Stimulated activated CD8-positive, alpha-beta memory T cell treated with anti-CD3 and anti-CD28 coated beads, Interleukin-12 subunit alpha, Interleukin-12 subunit beta, amount 100 ng/mL, for 1 hour (primary cell): ENCODE measurements around the gene COL23A1.
"Not testable (repeated sequence)": the region's sequence is repeated elsewhere in the genome, so short reads cannot be mapped to it uniquely, and the experiment has no call there.

Experiments
- DNase-seq: peaks from one replicate; pipeline ENCODE4 v3.0.0-alpha.2; 2020; ENCODE audit warnings: low read depth

COL23A1 gene

GRCh38 chr5:178319541-178320041 is 270.6 kb downstream of the COL23A1 start:
- no peak for DNase-seq

DNA sequence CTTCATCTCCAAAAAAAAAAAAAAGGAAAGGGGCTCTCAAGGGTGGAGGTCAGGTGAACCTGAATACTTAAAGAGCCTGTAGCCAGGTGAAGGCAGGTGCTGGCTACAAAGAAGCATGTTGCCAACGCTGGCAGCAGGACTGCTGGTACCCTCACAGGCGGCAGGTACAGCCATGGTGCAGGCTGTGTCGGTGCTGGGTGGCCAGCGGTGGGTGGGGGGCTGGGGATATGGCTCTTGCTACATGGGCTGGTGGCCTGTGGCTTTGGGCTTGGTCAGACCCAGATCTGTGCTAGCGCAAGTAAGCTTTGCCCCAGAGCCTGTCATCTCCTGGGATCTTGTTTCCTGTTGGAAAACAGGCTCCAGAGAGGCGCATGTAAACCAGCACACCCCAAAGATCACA is 271.3 kb downstream of the COL23A1 start:
- no peak for DNase-seq

- DNase-seq: no peak
Observed at GRCh38 chr5:178318382-178318781, 271.8 kb downstream of the COL23A1 start.

GRCh38 chr5:178317727-178318126 is 272.5 kb downstream of the COL23A1 start:
- not testable (repeated sequence) for DNase-seq

- DNase-seq: no peak
Observed at GRCh38 chr5:178314961-178315820, 275.0 kb downstream of the COL23A1 start.

GRCh38 chr5:178314061-178314660 is 276.0 kb downstream of the COL23A1 start:
- DNase-seq: no peak

GRCh38 chr5:178313316-178313715 is 276.9 kb downstream of the COL23A1 start:
- DNase-seq: no peak

DNA sequence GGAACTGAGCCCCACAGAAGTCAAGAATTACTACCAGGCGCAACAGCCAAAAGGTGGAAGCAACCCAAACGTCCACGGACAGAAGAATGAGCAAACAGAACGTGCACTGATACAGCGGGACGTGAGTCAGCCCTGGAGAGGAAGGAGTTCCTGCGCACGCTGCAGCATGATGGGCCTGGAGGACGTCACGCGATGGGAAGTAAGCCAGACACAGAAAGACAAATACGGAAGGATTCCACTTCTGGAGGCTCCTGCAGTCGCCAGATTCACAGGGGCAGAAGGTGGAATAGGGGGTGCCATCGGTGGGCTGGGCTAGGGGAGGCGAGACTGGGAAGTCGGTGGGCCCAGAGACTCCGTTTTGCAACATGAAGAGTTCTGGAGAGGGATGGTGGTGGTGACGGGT is 277.3 kb downstream of the COL23A1 start:
- DNase-seq: no peak

- DNase-seq: no peak
Observed at GRCh38 chr5:178310130-178310865, 279.9 kb downstream of the COL23A1 start.

GRCh38 chr5:178309271-178310013 is 280.8 kb downstream of the COL23A1 start:
- no peak for DNase-seq

DNA sequence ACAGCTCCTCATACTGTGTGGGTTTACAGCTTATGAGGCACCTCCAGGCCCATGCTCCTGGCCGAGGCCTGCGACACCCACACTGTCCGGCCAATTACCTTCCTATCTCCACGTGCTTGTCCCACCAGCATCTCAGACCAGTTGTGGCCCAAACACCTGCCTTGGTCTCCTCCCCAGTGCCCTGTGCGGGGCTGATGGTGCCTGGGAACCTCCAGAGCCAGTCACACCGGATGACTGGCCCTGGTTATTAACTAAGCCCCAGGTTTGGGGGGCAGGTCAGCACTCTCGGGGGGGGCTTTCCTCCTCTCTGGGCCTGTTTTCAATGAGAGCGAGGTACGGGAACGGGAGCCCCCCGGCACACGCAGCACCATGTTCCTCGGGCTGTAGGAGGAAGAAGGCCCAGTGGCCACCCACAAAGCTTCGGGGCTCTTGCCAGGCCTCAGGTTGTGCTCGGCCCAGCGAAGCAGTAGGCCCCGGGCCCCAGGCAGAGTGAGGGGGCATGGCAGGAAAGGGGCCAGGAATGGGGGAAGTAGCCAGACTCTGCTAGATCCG is 281.6 kb downstream of the COL23A1 start:
- DNase-seq: no peak

DNA sequence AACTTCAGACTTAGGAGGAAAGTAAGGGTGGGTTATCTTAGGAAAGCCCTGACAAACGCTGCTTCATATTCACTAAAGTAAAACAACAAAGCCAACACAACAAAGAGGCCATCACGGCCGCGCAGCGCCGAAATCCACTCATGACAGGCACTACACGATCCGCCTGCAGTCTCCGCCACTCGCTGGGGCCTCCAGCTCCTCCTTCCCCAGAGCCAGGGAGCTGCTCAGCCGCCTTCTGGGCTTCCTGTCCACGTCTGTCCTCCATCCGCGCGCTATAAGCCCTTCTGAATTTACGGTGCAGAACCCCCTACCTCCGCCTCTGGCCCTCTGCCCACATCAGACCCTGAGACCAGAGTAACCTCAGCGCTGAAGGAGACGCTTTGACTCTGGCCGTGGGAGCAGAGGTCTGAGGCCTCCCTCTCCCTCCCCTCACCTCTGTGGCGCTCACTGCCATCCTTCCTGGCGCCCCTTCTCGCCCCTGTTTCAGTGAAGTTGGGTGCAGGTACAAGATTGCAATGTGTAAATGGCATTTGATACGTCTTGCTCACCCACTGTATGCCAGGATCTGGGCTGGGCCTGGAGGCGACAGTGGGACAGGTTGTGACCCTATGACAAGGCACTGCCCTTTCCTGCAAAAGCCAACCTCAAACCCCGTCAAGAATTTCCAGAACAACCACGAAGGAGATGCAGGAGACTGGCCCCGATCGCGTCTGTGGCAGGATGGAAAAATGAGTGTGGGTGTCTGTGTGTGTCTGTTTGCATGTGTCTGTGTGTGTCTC is 282.7 kb downstream of the COL23A1 start:
- DNase-seq: no peak

DNA sequence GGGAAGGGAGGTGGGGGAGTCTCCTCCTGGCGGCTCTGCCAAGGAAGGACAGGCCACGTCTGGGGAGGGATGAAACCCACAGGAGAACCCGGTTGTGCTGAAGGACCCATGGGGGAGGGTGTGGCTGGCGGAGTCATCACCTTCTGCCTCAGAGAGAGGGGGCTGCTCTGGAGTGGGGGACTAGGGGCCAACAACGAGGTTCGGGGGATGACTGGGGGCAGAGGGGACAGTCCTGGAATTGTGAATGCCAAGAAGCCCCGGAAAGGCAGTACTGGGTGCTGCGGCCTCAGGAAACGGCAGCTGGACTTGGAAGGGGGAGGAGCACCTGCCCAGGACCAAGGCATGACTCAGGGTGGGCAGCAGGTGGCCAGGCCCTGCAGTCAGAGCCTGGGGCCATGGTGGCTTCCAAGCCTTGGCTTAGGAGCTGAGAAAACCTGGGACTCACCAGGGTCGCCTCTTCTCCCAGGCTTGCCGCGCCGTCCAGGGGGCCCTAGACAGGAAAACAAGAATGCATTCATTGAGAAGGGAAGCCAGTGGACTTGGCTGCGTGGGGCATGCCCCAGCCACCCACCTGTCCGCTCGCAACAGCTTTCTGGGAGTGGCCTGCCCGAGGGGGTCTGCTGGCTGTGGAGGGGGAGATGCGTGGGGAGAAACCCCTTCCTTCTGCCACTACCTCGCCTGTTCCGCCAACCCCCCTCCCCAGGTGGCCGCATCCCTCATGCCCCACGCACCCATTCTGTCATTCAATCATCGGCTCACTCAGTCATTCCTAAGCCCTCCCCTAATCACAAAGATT is 283.6 kb downstream of the COL23A1 start:
- no peak for DNase-seq

DNA sequence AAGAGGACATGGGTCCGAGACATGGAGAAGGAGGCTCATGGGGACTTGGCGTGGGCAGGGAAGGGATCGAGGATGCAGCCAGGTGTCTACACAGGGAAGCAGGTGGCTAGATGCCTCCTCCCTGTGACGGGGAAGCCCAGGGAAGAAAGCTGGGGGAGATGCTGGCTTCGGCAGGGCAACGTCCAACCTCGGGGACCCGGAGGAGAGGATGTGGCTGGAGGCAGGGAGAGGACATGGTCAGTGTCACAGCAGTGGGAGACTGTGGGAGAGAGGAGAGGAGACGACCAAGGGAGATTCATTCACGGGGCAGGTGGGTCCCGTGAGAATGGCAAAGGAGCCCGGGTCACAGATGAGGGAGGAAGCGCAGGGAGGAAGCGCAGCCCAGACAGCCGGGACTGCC is 284.4 kb downstream of the COL23A1 start:
- DNase-seq: no peak

DNA sequence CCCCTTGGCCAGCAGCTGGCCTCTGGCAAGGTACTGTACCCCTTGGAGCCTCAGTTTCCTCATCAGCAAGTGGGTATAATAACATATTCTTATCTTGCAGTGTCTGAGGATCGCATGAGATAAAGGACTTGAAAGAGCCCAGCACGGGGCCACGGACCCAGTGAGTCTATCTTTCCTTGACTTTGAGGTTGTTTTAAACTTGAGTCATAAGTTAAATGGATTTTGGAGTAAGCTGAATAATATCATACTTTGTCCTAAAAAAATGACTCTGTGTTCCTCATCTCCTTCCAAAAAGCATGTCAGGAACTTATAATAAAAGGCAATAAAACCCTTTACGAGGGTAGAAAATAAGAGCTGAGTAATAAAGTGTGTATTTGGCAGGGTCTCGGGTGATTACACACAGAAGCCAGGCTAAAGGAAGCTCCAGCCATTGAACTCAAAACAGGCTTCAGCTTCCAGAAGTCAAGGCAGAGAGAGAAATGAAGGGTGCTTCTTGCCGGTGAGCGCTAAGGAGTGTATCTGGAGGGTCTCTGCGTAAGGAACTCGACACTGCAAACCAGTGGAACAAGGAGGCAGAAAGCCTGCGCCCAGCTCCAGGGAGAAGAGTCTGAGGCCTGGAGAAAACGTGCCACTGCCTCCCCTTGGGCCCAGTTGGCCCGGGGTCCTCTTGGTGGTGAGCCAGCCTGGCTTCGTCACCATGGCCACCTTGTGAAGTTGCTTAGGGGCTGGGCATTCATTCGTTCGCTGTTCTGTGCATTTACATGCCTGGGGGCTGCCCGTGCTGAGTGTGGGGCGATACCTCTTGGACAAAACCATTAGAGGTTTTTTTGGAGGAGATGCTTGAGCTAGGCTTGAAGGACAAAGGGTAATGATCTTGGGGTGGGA is 285.2 kb downstream of the COL23A1 start:
- DNase-seq: no peak

- no peak for DNase-seq
Observed at GRCh38 chr5:178304016-178304415, 286.2 kb downstream of the COL23A1 start.

GRCh38 chr5:178302321-178302720 is 287.9 kb downstream of the COL23A1 start:
- not testable (repeated sequence) for DNase-seq

DNA sequence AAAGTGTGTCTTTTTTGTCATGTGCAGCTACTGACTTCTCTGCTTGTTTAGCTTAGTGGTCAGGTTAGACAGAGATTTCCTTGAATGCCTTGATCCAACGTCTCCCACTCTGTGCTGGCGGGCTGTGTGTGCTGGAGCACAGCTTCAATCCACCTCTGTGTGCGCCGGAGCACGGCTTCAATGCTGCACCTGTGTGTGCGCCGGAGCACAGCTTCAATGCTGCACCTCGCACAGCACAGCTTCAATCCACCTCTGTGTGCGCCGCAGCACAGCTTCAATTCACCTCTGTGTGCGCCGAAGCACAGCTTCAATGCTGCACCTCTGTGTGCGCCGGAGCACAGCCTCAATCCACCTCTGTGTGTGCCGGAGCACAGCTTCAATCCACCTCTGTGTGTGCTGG is 288.6 kb downstream of the COL23A1 start:
- DNase-seq: no peak

GRCh38 chr5:178298283-178298807 is 291.8 kb downstream of the COL23A1 start:
- DNase-seq: no peak
